GM12891 (cell line): ENCODE measurements around the gene RBMS3.

Experiments
- DNase-seq: peaks from one replicate; pipeline ENCODE4 v3.0.0; 2011; ENCODE audit warnings: low spot score; ENCODE audit not compliant: insufficient read length
- FAIRE-seq: peaks from 2 replicates; lab custom pipeline; 2011; peaks lifted over from hg19 to GRCh38; lab: Jason Lieb, UNC
- PAX5 ChIP-seq: IDR thresholded peaks from 2 replicates; pipeline ENCODE4 v1.6.1; 2011; ENCODE audit warnings: low read length, moderate library complexity, mild to moderate bottlenecking; ENCODE audit not compliant: insufficient read depth, severe bottlenecking
- POLR2A ChIP-seq: IDR thresholded peaks from 2 replicates; pipeline ENCODE4 v1.6.1; 2011; ENCODE audit warnings: low read depth, low read length, control low read depth
- POLR2AphosphoS5 ChIP-seq: IDR thresholded peaks from 2 replicates; pipeline ENCODE4 v1.6.1; 2011; ENCODE audit warnings: low read depth, low read length, control low read depth
- POU2F2 ChIP-seq: IDR thresholded peaks from 2 replicates; pipeline ENCODE4 v1.6.1; 2011; ENCODE audit warnings: low read depth, mild to moderate bottlenecking, control low read depth, low read length, moderate library complexity
- SPI1 ChIP-seq: IDR thresholded peaks from 2 replicates; pipeline ENCODE4 v1.6.1; 2011; ENCODE audit warnings: low read depth, low read length, control low read depth
- TAF1 ChIP-seq: IDR thresholded peaks from 2 replicates; pipeline ENCODE4 v1.6.1; 2011; ENCODE audit warnings: low read depth, low read length, control low read depth

RBMS3 gene

GRCh38 chr3:29922992-29923746, 642.3 kb downstream of the RBMS3 start:
- DNase-seq, result no peak
- TF ChIP-seq PAX5 (no peak), POLR2A (no peak), TAF1 (no peak), POLR2AphosphoS5 (no peak), SPI1 (no peak), POU2F2 (no peak)
- FAIRE-seq, result no peak

DNA sequence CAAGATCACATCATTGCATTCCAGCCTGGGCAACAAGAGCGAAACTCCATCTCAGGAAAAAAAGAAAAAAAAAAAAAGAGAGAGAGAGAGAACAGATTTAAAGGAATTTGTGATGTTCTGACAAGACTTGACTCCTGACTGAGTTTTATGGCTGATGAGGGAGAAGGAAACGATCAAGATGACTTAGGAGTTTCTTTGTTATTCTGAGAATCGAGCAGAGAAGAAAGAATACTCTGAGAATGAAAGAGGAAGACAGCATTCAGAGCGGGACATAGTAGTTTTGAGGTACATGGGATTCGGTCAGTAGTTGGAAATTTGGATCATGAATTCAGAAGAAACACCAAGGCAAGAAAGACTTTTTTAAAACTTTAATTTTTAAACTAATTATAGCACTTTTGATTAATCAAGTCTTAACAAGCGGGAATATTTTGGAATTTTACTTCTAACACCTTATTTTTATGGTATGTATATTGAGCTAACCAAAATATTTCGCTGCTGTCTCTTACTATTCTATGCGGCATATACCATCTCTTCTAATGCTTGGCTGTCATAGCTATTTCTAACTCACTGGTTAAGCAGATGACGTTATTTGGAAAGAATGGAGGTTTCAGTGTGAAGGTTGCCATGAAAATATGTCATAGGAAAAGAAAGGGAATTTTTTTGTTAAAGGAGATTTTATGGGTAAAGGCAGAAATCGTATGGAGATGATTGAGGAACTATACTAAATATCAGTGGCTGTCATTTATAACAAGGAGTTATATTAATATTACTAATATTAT, 644.1 kb downstream of the RBMS3 start:
- no peak for DNase-seq
- FAIRE-seq, result no peak
- no peak for TF ChIP-seq POLR2A
- TF ChIP-seq SPI1, result no peak
- TF ChIP-seq POLR2AphosphoS5, result no peak
- no peak for TF ChIP-seq POU2F2
- TF ChIP-seq TAF1, result no peak
- no peak for TF ChIP-seq PAX5

GRCh38 chr3:29926378-29926777, 645.5 kb downstream of the RBMS3 start:
- no peak for FAIRE-seq
- DNase-seq, result no peak
- TF ChIP-seq SPI1, result no peak
- TF ChIP-seq PAX5, result no peak
- no peak for TF ChIP-seq TAF1
- no peak for TF ChIP-seq POU2F2
- no peak for TF ChIP-seq POLR2AphosphoS5
- no peak for TF ChIP-seq POLR2A

DNA sequence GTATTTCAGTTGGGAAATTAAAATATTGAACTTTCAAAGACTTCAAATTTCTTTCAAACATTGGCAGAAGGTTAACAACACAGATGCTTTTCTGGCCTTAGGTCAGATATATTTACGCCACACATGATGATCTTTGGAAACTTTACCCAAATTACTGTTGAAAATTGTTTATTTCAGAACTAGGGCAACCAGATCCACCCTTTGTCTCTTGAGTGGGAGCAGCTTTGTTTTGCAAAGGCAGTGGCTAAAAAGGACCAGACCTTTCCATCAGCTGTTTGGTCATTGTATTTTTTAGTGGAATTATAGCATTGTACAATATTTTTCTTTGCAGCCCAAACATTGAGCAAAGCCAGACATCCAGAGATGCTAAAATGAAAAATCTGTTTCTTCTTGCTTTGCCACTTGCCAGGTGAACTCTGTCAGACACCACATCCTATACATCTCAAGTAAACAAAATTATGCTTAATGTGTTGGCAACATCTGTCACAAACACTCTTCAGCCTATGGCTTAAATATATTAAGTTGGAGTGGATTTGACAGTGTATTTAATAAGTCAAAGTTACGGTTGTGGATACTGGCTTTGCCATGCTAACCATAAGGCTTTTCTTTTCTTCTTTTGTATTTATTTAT, 651.9 kb downstream of the RBMS3 start:
- DNase-seq (no peak), FAIRE-seq (no peak)
- TF ChIP-seq POLR2AphosphoS5, result no peak
- TF ChIP-seq TAF1, result no peak
- TF ChIP-seq SPI1, result no peak
- TF ChIP-seq POLR2A, result no peak
- TF ChIP-seq POU2F2, result no peak
- no peak for TF ChIP-seq PAX5

DNA sequence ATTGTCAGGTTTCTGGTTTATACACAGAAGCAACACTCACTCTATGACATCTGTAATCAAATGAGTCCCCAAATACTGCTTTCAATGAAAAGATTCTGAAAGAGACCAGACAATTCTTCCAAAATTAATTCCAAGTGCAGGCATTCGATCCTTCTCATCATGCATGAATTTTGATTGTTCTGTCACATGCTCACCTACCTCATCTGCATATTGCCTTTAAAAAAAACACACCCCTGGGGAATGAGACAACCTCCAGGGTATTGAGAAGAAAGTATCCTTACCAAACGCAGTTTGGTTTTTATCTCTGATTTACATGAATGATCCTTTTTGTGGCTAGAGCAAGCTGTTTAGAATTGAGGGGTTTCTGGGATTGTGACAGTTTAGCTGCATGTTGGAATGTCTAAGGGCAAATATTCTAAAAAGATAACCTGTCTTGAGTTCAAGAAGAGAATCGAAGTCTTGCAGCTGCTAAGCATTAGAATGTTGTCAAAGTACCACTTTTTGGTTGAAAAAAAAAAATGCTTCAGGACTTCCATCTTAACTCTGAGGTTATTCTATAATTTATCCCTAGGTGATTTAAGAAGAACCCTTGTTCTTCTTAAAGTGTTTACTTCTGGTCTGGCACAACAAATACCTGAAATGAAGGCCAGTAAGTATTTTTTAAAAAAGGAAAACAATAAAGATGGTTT, 653.1 kb downstream of the RBMS3 start:
- FAIRE-seq, result no peak
- TF ChIP-seq TAF1, result no peak
- no peak for TF ChIP-seq POU2F2
- no peak for TF ChIP-seq PAX5
- no peak for TF ChIP-seq POLR2AphosphoS5
- TF ChIP-seq SPI1, result no peak
- TF ChIP-seq POLR2A, result no peak
- DNase-seq, result no peak

DNA sequence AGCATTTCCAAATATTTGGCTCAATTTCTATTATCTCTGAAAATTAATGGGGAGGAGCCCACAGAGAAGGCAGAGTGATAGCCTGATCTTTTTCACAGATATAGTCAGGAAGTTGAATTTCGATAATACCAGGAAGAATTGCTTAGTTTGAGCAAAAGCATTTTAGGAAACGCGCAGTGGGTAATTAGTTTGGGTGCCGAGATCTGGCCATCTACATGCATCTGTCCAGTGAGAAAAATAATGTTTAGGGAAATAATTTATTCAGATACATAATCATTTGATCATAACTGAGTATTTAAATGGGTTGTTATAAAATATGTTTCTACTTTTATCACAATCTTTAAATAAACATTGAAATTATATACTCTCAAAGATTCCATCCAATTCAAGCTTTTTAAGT, 653.9 kb downstream of the RBMS3 start:
- FAIRE-seq (no peak), DNase-seq (no peak)
- TF ChIP-seq TAF1 (no peak), PAX5 (no peak), SPI1 (no peak), POLR2AphosphoS5 (no peak), POLR2A (no peak)

DNA sequence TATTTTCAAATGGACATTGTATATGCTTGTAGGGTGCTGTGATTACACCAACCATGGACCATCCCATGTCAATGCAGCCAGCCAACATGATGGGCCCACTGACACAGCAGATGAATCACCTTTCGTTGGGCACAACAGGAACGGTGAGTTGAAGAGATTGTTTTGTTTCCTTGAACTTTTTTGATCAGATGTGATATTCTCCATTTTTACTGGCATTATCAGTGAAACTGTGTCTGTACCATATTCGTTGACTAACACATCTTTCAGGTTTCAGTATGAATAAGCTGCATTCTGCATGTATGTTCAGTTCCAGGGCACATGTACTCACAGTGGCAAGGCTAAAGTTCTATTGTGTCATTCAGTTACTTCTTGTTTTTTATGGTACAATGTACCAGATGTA, 655.2 kb downstream of the RBMS3 start:
- no peak for TF ChIP-seq POLR2AphosphoS5
- TF ChIP-seq TAF1, result no peak
- no peak for TF ChIP-seq SPI1
- no peak for TF ChIP-seq POU2F2
- TF ChIP-seq POLR2A, result no peak
- no peak for TF ChIP-seq PAX5
- FAIRE-seq (peak; percentile 40), DNase-seq (no peak)

GRCh38 chr3:29936766-29937165, 655.9 kb downstream of the RBMS3 start:
- DNase-seq, result no peak
- FAIRE-seq, result no peak
- TF ChIP-seq TAF1 (no peak), POU2F2 (no peak), POLR2A (no peak), PAX5 (no peak), SPI1 (no peak), POLR2AphosphoS5 (no peak)

DNA sequence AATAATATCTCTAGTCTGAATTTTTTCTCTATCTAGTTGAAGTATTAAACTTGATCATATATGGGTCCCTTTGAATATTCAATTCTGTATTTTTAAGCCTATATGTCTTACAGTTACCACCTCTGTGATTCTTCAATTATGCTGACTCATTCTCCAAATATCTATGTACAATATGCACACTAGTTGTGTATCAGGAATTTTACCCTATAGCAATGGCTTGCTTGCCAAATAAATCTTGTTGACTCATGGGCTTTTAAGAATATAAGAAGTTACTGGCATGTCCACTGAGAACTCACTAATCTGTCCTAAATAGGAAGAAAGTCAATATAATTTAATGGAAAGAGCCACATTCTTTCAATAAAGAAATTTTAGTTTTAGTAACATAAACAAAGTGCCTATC, 656.3 kb downstream of the RBMS3 start:
- no peak for FAIRE-seq
- DNase-seq, result no peak
- TF ChIP-seq PAX5 (no peak), SPI1 (no peak), TAF1 (no peak), POU2F2 (no peak), POLR2A (no peak), POLR2AphosphoS5 (no peak)
